IMR-90 (cell line): Measurements from ENCODE around the gene ANO4. TPM values are rescaled to one million over a fixed set of nuclear protein-coding genes. Genes with fewer than 3 reads are reported as not detected.

Source experiments
- ATAC-seq: fragments of 200-7000 bp; cut with Tn5 transposase; 2 replicates; pipeline ENCODE4 v1.9.1; 2020; ENCODE audit warnings: low read depth, mild to moderate bottlenecking, moderate library complexity
- BruUV-seq: library from RNA; stranded (reverse); fragments of 400-500 nt; replicated peaks from 2 replicates; lab custom pipeline; 2021; lab: Mats Ljungman, UMichigan
- CTCF ChIA-PET: fragments of 300-600 bp; formaldehyde crosslinking; extraction: SDS; loops from one replicate; lab custom pipeline; 2021; ENCODE audit warnings: antibody characterized with exemption; lab: Yijun Ruan, JAX
- POLR2A ChIA-PET: fragments of 300-600 bp; sonication (Branson Sonifier 250); formaldehyde crosslinking; loops from one replicate; lab custom pipeline; 2022; ENCODE audit warnings: antibody characterized with exemption; ENCODE audit not compliant: unreplicated experiment; lab: Charles Lee
- DNase-seq: peaks from one replicate; pipeline ENCODE4 v3.0.0; 2013
- H2AFZ ChIP-seq: replicated peaks from 2 replicates; pipeline ENCODE3; 2013; ENCODE audit warnings: low read length, mild to moderate bottlenecking; ENCODE audit not compliant: poor library complexity
- H2AK5ac ChIP-seq: 2 replicates; pipeline ENCODE4 v1.6.1; 2013; ENCODE audit warnings: low read depth, low read length, inconsistent platforms
- H2AK9ac ChIP-seq: replicated peaks from 2 replicates; pipeline ENCODE3; 2013; ENCODE audit warnings: mild to moderate bottlenecking, low read depth, low read length, moderate library complexity; ENCODE audit not compliant: poor library complexity
- H2BK120ac ChIP-seq: 2 replicates; pipeline ENCODE4 v1.6.1; 2013; ENCODE audit warnings: low read depth, low read length, inconsistent platforms
- H2BK15ac ChIP-seq: 3 replicates; pipeline ENCODE4 v1.6.1; 2013; ENCODE audit warnings: low read depth, low read length, inconsistent platforms
- H2BK20ac ChIP-seq: 2 replicates; pipeline ENCODE4 v1.6.1; 2013; ENCODE audit warnings: low read depth, mild to moderate bottlenecking, inconsistent platforms, low read length, moderate library complexity
- H2BK5ac ChIP-seq: 2 replicates; pipeline ENCODE4 v1.6.1; 2013; ENCODE audit warnings: mild to moderate bottlenecking, low read depth, low read length, inconsistent platforms; ENCODE audit not compliant: poor library complexity, severe bottlenecking
- H3K14ac ChIP-seq: replicated peaks from 2 replicates; pipeline ENCODE4 v1.6.1; 2013; ENCODE audit warnings: low read depth, low read length, inconsistent platforms
- H3K18ac ChIP-seq: 2 replicates; pipeline ENCODE4 v1.6.1; 2013; ENCODE audit warnings: low read depth, low read length, control low read depth
- H3K23ac ChIP-seq: 2 replicates; pipeline ENCODE4 v1.6.1; 2013; ENCODE audit warnings: low read depth, low read length, inconsistent platforms
- H3K27ac ChIP-seq: 2 replicates; pipeline ENCODE4 v1.5.1; 2013; ENCODE audit warnings: mild to moderate bottlenecking, control low read depth, low read length; ENCODE audit not compliant: insufficient read depth
- H3K27me3 ChIP-seq: 2 replicates; pipeline ENCODE4 v1.6.1; 2013; ENCODE audit warnings: low read length; ENCODE audit not compliant: control insufficient read depth, insufficient read depth
- H3K36me3 ChIP-seq: 2 replicates; pipeline ENCODE4 v1.6.1; 2013; ENCODE audit warnings: low read length, mixed read lengths; ENCODE audit not compliant: control insufficient read depth, insufficient read depth
- H3K4ac ChIP-seq: 2 replicates; pipeline ENCODE4 v1.6.1; 2013; ENCODE audit warnings: low read depth, low read length, inconsistent platforms
- H3K4me1 ChIP-seq: 2 replicates; pipeline ENCODE4 v1.6.1; 2013; ENCODE audit warnings: low read length, mixed read lengths; ENCODE audit not compliant: control insufficient read depth, insufficient read depth
- H3K4me2 ChIP-seq: 2 replicates; pipeline ENCODE4 v1.6.1; 2013; ENCODE audit warnings: low read depth, mild to moderate bottlenecking, control low read depth, low read length, moderate library complexity
- H3K4me3 ChIP-seq: 2 replicates; pipeline ENCODE4 v1.5.1; 2013; ENCODE audit warnings: low read depth, mild to moderate bottlenecking, control low read depth, low read length, moderate library complexity; ENCODE audit not compliant: insufficient read depth
- H3K56ac ChIP-seq: 2 replicates; pipeline ENCODE4 v1.6.1; 2013; ENCODE audit warnings: low read length, inconsistent platforms; ENCODE audit not compliant: insufficient read depth; ENCODE audit errors: extremely low read depth
- H3K79me1 ChIP-seq, 2 experiments: 2 replicates each; pipeline ENCODE4 v1.6.1; 2013; ENCODE audit warnings: low read length in 2 of 2, inconsistent platforms in 1 of 2, low read depth in 1 of 2
- H3K9ac ChIP-seq: 2 replicates; pipeline ENCODE4 v1.6.1; 2013; ENCODE audit warnings: low read depth, low read length, control low read depth
- H3K9me1 ChIP-seq: 2 replicates; pipeline ENCODE4 v1.6.1; 2013; ENCODE audit warnings: low read length, inconsistent platforms; ENCODE audit not compliant: insufficient read depth
- H3K9me3 ChIP-seq: 2 replicates; pipeline ENCODE4 v1.6.1; 2013; ENCODE audit warnings: low read length; ENCODE audit not compliant: control insufficient read depth, insufficient read depth
- H4K20me1 ChIP-seq: 2 replicates; pipeline ENCODE4 v1.6.1; 2013; ENCODE audit warnings: low read length, inconsistent platforms; ENCODE audit not compliant: insufficient read depth
- H4K5ac ChIP-seq: 2 replicates; pipeline ENCODE4 v1.6.1; 2013; ENCODE audit warnings: mild to moderate bottlenecking, low read depth, low read length, control low read depth
- H4K8ac ChIP-seq, 2 experiments: 2 replicates each; pipeline ENCODE4 v1.6.1; 2013; ENCODE audit warnings: low read depth in 2 of 2, low read length in 2 of 2, control low read depth in 1 of 2, inconsistent platforms in 1 of 2
- H4K91ac ChIP-seq: 2 replicates; pipeline ENCODE4 v1.6.1; 2013; ENCODE audit warnings: low read depth, low read length, inconsistent platforms; ENCODE audit not compliant: insufficient read depth
- CHD1 ChIP-seq: IDR thresholded peaks from 2 replicates; pipeline ENCODE4 v1.6.1; 2012; ENCODE audit warnings: low read depth, low read length, improper control_type of control experiment
- FOS ChIP-seq: fragments of 150-350 bp; IDR thresholded peaks from 2 replicates; pipeline ENCODE4 v1.6.1; 2016; ENCODE audit warnings: low read depth, low read length
- MAZ ChIP-seq: IDR thresholded peaks from 2 replicates; pipeline ENCODE4 v1.6.1; 2012; ENCODE audit warnings: low read depth, mild to moderate bottlenecking, low read length, improper control_type of control experiment, moderate library complexity, borderline replicate concordance
- MXI1 ChIP-seq: IDR thresholded peaks from 2 replicates; pipeline ENCODE4 v1.6.1; 2012; ENCODE audit warnings: low read depth, mild to moderate bottlenecking, low read length, moderate library complexity, borderline replicate concordance
- NFE2L2 ChIP-seq: fragments of 150-350 bp; IDR thresholded peaks from 2 replicates; pipeline ENCODE4 v1.6.1; 2016; ENCODE audit warnings: low read depth, mild to moderate bottlenecking, low read length
- POLR2A ChIP-seq: IDR thresholded peaks from 2 replicates; pipeline ENCODE4 v1.6.1; 2012; ENCODE audit warnings: mild to moderate bottlenecking, low read depth, low read length
- RAD21 ChIP-seq: IDR thresholded peaks from 2 replicates; pipeline ENCODE4 v1.6.1; 2012; ENCODE audit warnings: low read length, improper control_type of control experiment
- RCOR1 ChIP-seq: IDR thresholded peaks from 2 replicates; pipeline ENCODE4 v1.6.1; 2012; ENCODE audit warnings: mild to moderate bottlenecking, low read length, improper control_type of control experiment; ENCODE audit not compliant: insufficient replicate concordance
- RFX5 ChIP-seq: IDR thresholded peaks from 2 replicates; pipeline ENCODE4 v1.8.0; 2012; ENCODE audit warnings: low read depth, mild to moderate bottlenecking, low read length, moderate library complexity
- SMC3 ChIP-seq: fragments of 150-350 bp; IDR thresholded peaks from 2 replicates; pipeline ENCODE4 v1.6.1; 2016; ENCODE audit warnings: low read depth, mild to moderate bottlenecking, antibody characterized with exemption, low read length, moderate library complexity
- WGBS, 2 experiments: methylation state at CpG; one replicate each; pipeline versions ENCODE4 v1.1.5 to v1.1.7; 2013; ENCODE audit warnings: missing lambda C conversion rate in 2 of 2; ENCODE audit not compliant: insufficient read length in 1 of 2; ENCODE audit errors: extremely low coverage in 2 of 2; 5-methylcytosine and 5-hydroxymethylcytosine counted together
- dilution Hi-C: fragments of 300-500 bp; cut with HindIII; formaldehyde crosslinking; loops from one replicate; pipeline ENCODE4 v1.14.3; 2018; ENCODE audit warnings: low sequenced_read_pairs; ENCODE audit not compliant: unreplicated experiment
- in situ Hi-C: fragments of 300-500 bp; cut with MboI; formaldehyde crosslinking; loops from 3 replicates; pipeline ENCODE4 v1.14.3; 2019; ENCODE audit warnings: low sequenced_read_pairs, inconsistent platforms, mixed read lengths
- intact Hi-C: fragments of 100-400 bp; cut with micrococcal nuclease; formaldehyde crosslinking; loops from 2 replicates; pipeline ENCODE4 v1.10.0; 2022
- polyA plus RNA-seq, 3 experiments: library from polyadenylated mRNA; depleted of rRNA; stranded (reverse); fragments of >200 nt; gene quantifications; 2 replicates each; pipeline ENCODE4 v1.2.3, GENCODE V29; 2012; ENCODE audit warnings: low replicate concordance in 1 of 3
- total RNA-seq: library from RNA; depleted of rRNA; stranded (reverse); fragments of >200 nt; gene quantifications from 2 replicates; pipeline ENCODE4 v1.2.3, GENCODE V29; 2012
- TF ChIP-seq, protein P1 (sequence below): conservative IDR thresholded peaks from 2 replicates; pipeline ENCODE4 v1.5.1; 2012; ENCODE audit warnings: mild to moderate bottlenecking, low read depth, low read length, improper control_type of control experiment
- TF ChIP-seq, protein P2 (sequence below): fragments of 150-350 bp; IDR thresholded peaks from 2 replicates; pipeline ENCODE4 v1.6.1; 2016; ENCODE audit warnings: low read depth, mild to moderate bottlenecking, low read length, moderate library complexity, borderline replicate concordance
- TF ChIP-seq, protein P3 (sequence below): fragments of 150-350 bp; IDR thresholded peaks from 2 replicates; pipeline ENCODE4 v1.6.1; 2017; ENCODE audit warnings: mild to moderate bottlenecking, antibody characterized with exemption, low read length, low read depth

The ANO4 gene
- total and polyA plus RNA-seq, 2 of the 4 experiments (the other 2 are of a cell fraction), result 4.7 to 10.2 TPM

DNA sequence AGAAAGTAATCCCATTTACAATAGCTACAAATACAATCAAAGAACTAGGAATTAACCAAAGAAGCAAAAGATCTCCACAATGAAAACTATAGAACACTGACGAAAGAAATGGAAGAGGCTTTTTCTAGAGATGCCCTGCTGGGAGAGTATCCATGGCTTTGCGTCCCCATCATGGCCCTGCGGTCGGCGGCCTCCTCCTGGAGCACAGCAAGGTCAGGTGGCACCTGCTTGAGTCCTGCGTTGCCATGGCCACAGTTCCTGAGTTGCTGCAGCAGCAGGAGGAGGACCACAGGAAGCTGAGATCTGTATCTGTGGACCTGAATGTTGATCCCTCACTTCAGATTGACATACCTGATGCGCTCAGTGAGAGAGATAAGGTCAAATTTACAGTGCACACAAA is 271.9 kb downstream of the ANO4 start:
- Histone ChIP-seq H3K4ac (no peak overlapping the region), H4K20me1 (no peaks in the 10 kb centered on the region), H4K5ac (no peak overlapping the region), H3K79me1 (no peaks in the 10 kb centered on the region), H3K4me1 (no peaks in the 10 kb centered on the region), H2BK15ac (no peak overlapping the region), H2BK120ac (no peak overlapping the region), H3K9ac (no peak overlapping the region), H3K9me3 (no peaks in the 10 kb centered on the region), H3K14ac (no peak overlapping the region), H2AK9ac (no peak overlapping the region), H3K4me3 (no peak overlapping the region), H4K8ac (no peak overlapping the region), H2BK5ac (no peak overlapping the region), H4K91ac (no peak overlapping the region), H2BK20ac (no peak overlapping the region), H3K36me3 (no peaks in the 10 kb centered on the region), H3K4me2 (no peak overlapping the region), H3K27me3 (no peaks in the 10 kb centered on the region), H3K18ac (no peak overlapping the region), H3K9me1 (no peaks in the 10 kb centered on the region), H2AK5ac (no peak overlapping the region), H3K27ac (no peak overlapping the region), H2AFZ (no peak overlapping the region), H3K23ac (no peak overlapping the region), H3K56ac (no peak overlapping the region)
- intact Hi-C loops (no loop called here), dilution Hi-C loops (no loop called here), in situ Hi-C loops (no loop called here)
- CTCF ChIA-PET, result no interaction called here
- WGBS, 2 experiments, result 87% methylated on average over 5 of the region's 7 CpGs; no CpG with 5 or more reads in 1 of the 2 experiments
- POLR2A ChIA-PET, result no interaction called here
- DNase-seq (no peak), ATAC-seq (no peak)
- no TSS peak for BruUV-seq
- TF ChIP-seq, protein P1, sequence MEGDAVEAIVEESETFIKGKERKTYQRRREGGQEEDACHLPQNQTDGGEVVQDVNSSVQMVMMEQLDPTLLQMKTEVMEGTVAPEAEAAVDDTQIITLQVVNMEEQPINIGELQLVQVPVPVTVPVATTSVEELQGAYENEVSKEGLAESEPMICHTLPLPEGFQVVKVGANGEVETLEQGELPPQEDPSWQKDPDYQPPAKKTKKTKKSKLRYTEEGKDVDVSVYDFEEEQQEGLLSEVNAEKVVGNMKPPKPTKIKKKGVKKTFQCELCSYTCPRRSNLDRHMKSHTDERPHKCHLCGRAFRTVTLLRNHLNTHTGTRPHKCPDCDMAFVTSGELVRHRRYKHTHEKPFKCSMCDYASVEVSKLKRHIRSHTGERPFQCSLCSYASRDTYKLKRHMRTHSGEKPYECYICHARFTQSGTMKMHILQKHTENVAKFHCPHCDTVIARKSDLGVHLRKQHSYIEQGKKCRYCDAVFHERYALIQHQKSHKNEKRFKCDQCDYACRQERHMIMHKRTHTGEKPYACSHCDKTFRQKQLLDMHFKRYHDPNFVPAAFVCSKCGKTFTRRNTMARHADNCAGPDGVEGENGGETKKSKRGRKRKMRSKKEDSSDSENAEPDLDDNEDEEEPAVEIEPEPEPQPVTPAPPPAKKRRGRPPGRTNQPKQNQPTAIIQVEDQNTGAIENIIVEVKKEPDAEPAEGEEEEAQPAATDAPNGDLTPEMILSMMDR, result no peak
- TF ChIP-seq, protein P2, sequence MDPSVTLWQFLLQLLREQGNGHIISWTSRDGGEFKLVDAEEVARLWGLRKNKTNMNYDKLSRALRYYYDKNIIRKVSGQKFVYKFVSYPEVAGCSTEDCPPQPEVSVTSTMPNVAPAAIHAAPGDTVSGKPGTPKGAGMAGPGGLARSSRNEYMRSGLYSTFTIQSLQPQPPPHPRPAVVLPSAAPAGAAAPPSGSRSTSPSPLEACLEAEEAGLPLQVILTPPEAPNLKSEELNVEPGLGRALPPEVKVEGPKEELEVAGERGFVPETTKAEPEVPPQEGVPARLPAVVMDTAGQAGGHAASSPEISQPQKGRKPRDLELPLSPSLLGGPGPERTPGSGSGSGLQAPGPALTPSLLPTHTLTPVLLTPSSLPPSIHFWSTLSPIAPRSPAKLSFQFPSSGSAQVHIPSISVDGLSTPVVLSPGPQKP, result no peak
- TF ChIP-seq MXI1 (no peak), RFX5 (no peak), SMC3 (no peak), MAZ (no peak), RCOR1 (no peak), RAD21 (no peak), NFE2L2 (no peak), FOS (no peak), CHD1 (no peak), POLR2A (no peak)
- TF ChIP-seq, protein P3, sequence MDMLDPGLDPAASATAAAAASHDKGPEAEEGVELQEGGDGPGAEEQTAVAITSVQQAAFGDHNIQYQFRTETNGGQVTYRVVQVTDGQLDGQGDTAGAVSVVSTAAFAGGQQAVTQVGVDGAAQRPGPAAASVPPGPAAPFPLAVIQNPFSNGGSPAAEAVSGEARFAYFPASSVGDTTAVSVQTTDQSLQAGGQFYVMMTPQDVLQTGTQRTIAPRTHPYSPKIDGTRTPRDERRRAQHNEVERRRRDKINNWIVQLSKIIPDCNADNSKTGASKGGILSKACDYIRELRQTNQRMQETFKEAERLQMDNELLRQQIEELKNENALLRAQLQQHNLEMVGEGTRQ, result no peak
